GDM1 (cell line): ENCODE results near the gene HSPG2.
"Not testable (repeated sequence)": the region's sequence is repeated elsewhere in the genome, so short reads cannot be mapped to it uniquely, and the experiment has no call there.

Experiments
- DNase-seq: peaks from one replicate; lab custom pipeline; 2025; lab: John Stamatoyannopoulos, UW

Gene HSPG2

GRCh38 chr1:21955501-21956281 lies 18.6 kb upstream of the HSPG2 start:
- DNase-seq = no peak

DNA sequence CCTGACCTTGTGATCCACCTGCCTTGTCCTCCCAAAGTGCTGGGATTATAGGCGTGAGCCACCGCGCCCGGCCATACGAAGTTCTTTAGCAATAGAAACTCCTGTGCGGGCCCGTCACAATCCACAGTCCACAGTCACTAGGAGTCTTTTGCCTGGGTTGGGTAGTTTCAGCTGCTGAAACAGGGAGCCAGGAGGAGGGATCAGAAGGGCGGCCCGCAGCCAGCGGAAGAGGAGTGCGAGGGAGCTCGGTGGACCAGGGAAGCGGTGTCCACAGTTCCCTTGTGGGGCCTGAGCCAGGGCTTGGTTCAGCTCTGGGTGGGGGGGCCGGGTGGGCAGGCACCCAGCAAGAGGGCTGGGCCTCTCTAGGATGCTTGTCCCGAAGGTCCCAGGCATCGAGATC lies 17.9 kb upstream of the HSPG2 start:
- no peak for DNase-seq

DNA sequence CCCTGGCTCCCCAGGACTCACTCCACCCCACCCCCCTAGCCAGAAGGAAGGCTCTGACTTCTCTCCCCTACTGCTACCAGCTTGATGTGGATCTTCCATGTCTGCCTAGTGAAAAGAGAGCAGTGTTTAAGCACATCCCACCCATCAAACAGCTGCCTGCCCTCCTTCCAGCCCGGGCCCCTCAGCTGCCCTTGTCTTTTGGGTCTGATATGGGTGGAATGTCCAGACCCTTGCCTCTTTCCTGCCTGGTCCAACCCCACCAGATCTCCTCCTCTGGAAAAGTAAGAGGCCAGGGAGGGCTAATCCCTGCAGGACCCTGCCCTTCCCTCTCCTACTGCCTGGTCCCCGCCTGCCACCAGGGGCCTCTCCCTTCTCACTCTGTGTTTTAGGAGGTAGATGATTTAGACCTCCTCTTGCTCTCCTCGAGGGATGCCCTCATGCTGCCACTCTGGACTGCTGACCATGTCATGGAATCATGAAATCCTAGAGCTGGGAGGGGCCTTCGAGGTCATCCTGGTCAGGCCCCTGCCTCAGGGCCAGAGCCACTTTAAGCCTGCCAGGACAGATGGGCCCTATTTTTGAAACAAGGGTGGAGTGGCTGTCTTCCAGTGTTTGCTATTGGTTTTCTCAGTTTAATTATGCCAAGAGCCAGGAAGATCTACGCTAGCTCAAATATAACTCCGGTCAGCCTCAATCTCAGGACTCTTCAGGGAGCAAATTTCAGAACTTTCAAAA lies 15.8 kb upstream of the HSPG2 start:
- no peak for DNase-seq

GRCh38 chr1:21951226-21951870 lies 14.2 kb upstream of the HSPG2 start:
- DNase-seq = no peak

- DNase-seq = no peak
These were observed 13.6 kb upstream of the HSPG2 start for GRCh38 chr1:21950734-21951133.

DNA sequence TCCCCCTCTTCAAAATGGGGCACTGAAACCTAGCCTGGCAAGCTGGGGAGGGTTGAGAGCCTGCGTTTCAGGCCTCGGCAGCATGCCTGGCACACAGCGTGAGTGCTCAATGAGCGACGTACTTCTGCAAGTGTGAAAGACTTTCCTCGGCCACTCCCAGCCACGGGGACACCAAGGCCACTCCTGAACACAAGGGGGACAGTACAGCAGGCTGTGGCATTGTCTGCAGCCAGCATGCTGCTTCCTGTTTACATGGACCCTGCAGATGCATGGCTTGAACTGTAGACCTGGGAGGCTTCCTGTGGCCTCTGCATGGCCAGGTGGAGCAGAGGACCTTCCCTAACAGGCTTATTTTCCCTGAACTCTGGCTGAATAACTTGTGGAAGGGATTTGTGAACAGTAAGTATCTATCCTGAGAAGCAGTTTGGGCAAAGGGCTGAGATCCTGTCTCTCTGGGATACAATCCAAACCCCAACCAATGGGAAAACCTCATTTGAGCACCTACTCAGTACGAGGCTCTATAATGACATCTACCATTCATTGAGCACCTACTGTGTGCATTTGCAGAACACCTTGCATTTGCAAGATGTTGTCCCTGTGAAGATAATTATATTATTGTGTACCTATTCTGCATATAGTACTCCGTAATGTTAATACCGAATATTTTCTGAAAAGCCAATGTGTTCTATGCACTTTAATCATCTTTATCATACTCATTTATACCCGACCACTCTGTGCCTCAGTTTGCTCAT lies 9.9 kb upstream of the HSPG2 start:
- peak; percentile 14 for DNase-seq

DNA sequence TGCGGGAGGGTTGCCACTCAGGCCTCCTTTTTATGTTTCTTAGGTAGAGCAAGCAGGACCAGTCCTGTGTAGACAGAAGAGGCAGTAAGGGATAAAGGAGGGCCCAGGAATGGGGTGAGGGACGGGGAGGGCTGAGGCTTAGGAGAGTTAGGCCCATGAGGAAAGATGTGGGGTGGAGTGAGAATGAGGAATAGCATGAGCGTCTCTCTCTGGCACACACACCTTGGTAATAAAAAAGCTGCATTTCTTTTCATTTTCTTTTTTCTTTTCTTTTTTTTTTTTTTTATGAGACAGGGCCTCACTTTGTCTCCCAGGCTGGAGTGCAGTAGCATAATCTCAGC lies 7.6 kb upstream of the HSPG2 start:
- DNase-seq = no peak

DNA sequence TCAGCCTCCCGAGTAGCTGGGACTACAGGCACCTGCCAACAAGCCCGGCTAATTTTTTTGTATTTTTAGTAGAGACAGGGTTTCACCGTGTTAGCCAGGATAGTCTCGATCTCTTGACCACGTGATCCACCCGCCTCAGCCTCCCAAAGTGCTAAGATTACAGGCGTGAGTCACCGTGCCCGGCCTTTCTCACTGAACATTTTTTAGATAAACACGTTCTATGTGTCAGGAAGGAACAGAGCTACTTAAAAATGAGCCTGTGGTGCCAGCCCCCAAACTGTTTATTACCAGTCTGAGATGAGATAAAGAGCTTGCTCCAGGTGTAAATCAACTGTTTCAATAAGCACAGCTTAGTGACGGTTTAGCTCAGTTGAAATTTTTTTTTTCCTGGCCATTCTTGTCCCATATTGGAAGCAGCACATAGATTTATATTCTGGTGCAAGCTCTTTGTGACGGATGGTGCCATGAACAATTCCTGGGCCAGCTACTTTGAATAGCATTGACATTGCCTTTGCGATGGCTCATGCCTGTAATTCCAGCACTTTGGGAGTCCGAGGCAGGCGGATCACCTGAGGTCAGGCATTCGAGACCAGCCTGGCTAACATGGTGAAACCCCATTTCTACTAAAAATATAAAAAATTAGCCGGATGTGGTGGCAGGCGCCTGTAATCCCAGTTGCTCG lies 6.0 kb upstream of the HSPG2 start:
- not testable (repeated sequence) for DNase-seq

DNA sequence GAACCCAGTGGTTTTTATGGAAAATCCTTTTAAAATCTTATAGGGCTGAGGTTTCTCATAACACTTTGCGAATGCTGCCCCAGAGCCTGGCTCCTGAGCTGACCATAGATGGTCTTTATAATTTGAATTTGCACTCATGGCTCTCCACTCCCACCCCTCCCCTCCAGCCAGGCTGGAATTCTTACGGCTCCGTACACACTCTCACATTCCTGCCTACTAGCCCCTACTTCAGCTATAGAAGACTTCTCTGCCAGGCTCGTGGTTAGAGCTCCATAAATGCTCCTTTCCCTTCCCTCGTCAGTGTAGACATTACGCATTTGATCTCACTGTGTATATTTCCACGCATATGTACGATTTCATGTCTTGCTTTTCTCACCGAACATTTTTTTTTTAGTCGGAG lies 5.4 kb upstream of the HSPG2 start:
- DNase-seq = no peak

GRCh38 chr1:21941370-21941769 lies 4.3 kb upstream of the HSPG2 start:
- no peak for DNase-seq

DNA sequence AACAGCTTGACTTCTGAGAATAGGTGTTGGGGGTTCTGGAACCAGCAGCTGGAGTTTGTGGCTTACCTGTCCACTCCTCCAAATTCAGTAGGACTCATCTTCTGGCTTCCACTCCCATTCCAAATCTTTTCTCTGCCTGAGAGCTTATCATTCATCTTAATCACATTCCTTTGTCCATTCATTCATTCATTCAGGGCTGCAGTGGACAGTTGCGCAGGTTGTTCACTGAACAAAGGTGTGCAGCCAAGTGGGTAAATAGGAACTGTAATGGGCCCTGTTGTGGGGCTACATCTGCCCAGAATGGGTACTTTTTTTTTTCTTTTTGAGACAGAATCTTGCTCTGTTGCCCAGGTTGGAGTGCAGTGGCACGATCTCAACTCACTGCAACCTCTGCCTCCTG lies 3.4 kb upstream of the HSPG2 start:
- no peak for DNase-seq

GRCh38 chr1:21939650-21940374 lies 2.7 kb upstream of the HSPG2 start:
- peak; percentile 74 for DNase-seq

- DNase-seq = no peak
These were observed 1.8 kb upstream of the HSPG2 start for GRCh38 chr1:21938732-21939538.

GRCh38 chr1:21937372-21938121 lies 437 bp upstream of the HSPG2 start:
- DNase-seq = peak; percentile 84

- DNase-seq = no peak
These were observed 611 bp downstream of the HSPG2 start for GRCh38 chr1:21936366-21937031.

GRCh38 chr1:21935891-21936365 lies 1.2 kb downstream of the HSPG2 start:
- no peak for DNase-seq

DNA sequence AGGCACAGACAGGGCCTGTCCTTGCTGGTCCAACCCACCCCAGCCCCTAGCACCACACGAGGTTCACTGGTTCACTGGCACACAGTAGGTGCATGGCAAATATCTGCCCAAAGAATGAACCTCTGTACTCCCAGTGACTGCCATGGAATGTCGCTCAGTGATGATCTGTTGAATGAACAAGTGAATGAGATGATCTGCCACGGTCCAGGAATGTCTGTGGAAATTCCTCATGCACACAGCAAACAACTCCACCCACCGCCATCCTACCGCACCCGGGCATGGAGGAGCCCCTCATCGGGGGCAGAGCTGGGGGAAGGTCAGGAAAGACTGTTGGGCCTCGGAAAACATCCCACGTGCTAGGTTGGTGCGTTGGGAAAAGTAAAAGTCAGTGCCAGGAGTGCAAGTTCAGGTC lies 1.7 kb downstream of the HSPG2 start:
- no peak for DNase-seq

GRCh38 chr1:21933397-21934248 lies 3.5 kb downstream of the HSPG2 start:
- no peak for DNase-seq
